Fibroblast of upper back skin (primary cell): ENCODE data around the gene CMKLR1.
A peak's percentile ranks its signal among the peaks of the same experiment; 100 is the strongest.

Source experiments
- DNase-seq: peaks from one replicate; pipeline ENCODE4 v3.0.0-alpha.2; 2013

The CMKLR1 gene

DNA sequence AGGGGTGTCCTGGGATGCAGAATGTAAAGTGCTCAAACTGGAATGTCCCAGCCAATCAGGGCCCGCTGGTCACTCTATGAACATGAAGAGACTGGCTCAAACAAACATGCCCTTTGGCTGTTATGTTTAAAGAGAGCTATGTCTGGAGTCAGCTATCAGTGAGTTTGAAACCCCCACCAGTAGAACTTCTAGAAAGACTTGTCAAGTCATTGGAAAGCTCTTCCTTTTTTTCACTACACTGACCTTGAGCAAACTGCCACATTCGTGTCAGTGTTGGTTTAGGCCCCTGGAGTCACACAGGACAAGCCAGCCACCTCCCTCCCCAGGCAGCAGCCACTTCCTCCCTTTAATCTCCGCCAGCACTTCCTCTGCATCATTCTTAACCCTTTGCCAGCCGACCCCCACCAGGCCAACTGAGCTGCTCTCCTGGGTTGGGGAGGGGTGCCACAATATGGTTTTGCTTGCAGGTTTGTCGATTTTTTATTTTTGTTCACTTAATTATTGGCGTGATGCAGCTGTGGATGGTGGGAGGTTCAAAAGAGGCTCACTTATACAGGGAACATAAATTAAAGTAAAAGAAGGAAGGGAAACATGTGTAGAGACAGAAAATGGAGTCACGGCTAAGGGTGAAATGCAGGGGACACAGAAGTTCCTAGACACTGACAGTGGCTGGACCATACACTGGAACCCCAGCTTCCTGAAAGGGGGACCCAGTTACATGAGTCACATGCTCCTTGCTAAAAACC is 25.3 kb downstream of the CMKLR1 start:
- DNase-seq, result no peak

GRCh38 chr12:108313241-108313605 is 25.9 kb downstream of the CMKLR1 start:
- no peak for DNase-seq

DNA sequence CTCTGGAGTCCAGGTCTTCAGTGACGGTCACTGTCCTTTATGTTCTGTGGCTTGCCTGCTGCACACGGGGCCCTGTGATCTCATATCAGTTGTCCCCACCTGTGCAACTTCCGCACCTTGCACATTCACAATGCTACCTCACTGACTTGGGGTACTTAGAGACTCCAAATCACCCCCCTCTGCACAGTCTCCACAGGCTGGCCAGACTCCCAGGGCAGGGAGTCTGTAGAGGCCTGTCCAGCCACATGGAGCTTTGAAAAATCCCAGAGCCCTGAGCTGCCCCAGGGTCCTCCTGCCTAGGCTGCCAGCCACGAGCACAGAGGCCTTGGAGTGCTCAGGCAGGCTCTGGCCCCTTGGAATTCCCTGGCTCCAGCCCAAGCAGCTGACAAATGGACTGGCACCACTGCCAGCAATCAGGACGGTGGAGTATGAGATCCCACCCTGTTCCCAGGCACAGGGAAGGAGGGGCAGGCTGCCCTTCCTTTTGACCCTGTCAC is 26.4 kb downstream of the CMKLR1 start:
- DNase-seq, result no peak

- DNase-seq, result no peak
These were observed 26.9 kb downstream of the CMKLR1 start for GRCh38 chr12:108312073-108312659.

DNA sequence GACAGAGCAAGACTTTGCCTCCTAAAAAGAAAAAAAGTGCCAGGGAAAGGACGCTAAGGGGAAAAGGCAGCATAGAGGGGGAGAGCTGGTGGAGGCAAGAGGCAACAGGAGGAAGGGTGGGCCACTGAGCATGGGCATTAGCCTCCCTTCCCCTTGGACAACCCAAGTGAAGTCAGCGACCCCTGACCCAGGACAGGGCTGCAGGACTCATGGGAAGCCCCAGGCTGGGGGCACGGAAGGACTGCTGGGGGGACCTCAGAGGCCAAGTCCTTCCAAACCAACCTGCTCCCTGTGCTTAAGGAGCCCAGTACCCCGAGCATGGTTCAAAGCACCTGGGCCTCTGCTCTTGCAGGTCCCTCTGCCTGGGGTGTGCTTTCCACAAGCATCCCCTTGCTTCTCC is 27.5 kb downstream of the CMKLR1 start:
- no peak for DNase-seq

DNA sequence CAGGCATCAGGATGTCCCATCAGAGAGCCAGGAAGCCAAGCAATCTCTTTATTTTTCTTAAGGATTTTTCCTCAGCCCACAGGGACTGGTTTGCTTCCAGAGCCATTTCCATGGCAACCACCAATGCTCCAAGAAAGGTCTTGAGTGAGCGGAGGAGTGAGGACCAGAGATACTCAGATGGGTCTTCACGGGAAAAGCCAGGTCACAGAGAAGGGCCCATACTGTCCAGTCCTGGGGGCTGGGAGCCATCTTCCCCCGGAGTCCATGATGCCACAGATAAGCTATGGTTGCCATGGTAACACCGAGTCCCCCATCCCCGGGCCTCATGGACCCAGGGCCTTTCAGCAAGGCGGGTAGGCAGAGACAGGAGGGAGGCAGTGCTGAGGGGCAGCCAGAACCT is 28.6 kb downstream of the CMKLR1 start:
- DNase-seq, result peak; percentile 25

DNA sequence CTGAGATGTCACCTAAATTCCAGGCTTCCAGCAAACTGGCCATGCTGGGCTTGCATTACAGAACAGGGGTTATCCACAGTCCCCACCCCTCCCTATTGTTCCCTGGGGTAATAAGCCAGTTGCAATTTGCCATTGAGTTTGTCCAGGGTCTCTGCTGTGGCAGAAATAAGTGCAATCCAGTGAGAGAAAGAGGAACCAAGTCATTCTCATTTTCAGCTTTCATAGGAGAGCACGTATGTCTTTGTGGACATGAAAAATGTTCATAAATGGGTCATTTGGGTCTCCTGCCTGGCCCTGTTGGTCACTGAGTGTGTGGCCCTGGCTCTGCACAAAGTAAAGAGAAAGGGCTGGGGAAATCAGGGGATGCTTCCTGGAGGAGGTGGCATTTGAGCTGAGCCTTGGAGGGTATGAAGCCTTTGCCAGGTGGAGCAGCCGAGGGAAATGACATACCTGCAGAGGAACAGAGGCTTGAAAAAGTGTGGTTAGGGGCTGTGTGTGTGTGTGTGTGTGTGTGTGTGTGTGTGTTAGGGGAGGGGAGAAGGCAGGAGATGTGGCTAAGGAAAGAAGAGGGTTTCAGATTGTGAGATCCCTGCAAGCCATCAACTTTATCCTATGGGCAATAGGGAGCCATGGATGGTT is 29.3 kb downstream of the CMKLR1 start:
- no peak for DNase-seq

DNA sequence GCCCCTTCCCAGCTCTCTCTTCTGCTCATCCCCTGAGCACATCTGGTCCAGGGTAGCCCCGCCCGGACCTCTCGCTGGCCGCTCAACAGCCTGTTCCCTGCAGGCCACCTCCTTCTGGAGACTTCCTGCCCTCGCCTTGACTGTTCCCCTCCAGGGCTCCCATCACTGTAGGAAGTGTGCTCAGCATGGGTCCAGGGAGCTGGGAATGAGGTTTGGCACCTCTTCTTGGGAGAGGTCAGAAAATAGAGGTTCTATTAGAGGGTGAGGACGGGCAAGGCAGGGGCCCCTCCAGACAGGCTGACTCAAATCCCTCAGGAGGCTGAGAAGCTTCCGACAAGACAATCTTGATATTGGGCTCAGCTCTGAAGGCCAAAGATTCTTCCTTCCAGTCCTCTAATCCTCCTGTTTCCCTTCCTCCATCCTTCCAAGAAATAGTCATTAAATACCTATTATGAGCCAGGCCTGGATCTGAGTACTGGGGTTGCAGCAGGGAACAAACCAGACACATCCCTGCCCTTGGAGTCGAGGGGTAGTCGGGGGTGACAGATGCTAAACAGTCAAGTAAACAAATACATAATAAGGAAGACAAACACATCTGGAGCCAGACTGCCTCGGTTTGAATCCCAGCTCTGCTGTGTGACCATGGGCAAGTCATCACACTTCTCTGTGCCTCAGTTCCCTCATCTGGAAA is 30.6 kb downstream of the CMKLR1 start:
- DNase-seq, result peak; percentile 66

DNA sequence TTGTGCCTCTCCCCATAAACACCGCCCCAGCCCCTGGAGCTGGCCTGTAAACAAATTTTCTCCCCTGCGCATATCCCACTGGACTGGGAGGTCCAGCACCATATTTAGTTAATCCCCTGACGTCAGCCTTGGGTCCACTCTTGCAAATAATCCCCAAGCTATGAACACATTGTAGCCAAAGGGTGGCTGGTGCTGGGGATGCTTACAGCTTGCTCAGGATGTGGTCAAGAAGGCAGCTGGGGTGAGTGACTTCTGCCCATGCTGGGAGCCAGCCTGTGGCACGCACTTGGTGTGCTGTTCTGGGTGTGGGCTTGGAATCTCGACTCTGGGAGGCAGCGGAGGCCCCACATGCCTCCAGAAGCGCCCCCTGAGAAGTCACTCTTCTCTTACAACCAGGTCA is 32.1 kb downstream of the CMKLR1 start:
- peak; percentile 11 for DNase-seq

GRCh38 chr12:108306506-108306905 is 32.6 kb downstream of the CMKLR1 start:
- DNase-seq, result no peak

GRCh38 chr12:108305991-108306501 is 33.1 kb downstream of the CMKLR1 start:
- DNase-seq, result peak; percentile 64

GRCh38 chr12:108305520-108305919 is 33.6 kb downstream of the CMKLR1 start:
- DNase-seq, result peak; percentile 88

- DNase-seq, result no peak
These were observed 34.5 kb downstream of the CMKLR1 start for GRCh38 chr12:108304633-108305032.

- no peak for DNase-seq
These were observed 35.4 kb downstream of the CMKLR1 start for GRCh38 chr12:108303703-108304102.

DNA sequence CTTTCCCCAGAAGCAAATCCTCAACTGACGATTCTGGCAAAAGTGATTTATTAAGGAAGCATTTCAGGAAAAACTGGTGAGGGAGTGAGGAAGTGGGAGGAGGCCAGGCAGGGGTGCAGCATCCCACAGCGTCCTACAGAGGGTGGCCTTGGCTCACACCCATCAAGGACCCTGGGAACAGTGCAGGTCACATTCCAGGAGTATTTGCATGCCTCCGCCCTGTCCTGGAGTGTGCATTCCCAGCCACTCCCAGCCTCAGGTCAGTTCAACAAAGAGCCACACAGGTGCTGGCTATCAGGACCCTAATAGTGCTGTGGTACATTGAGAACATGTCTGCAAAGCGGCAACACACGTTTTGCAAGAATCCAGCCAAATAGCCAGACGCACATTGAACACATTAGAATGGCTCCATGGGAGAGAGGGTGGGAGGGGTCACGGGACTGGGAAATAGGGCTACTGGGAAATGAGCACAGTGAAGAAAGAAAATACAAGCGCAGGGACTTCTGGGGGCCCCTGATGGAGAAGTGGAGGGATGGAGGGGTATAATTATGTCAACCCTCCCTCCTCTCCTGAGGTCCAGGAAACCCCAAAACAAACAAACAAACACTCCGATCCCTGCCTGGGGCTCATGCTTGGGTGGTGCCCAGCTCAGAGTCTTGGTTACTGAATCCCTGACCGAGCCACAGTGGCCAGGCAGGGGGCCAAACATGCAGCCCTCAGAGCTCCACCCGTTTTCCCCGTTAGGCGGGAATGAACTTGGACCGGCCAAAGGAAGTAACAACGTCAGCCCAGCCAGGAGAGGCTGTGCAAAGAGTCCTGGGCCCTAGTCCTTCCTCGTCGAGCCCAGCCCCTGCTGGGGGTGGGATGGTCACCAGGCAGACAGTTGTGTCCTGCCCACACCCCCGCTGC is 36.5 kb downstream of the CMKLR1 start:
- peak; percentile 33 for DNase-seq

- no peak for DNase-seq
These were observed 37.1 kb downstream of the CMKLR1 start for GRCh38 chr12:108302016-108302402.

DNA sequence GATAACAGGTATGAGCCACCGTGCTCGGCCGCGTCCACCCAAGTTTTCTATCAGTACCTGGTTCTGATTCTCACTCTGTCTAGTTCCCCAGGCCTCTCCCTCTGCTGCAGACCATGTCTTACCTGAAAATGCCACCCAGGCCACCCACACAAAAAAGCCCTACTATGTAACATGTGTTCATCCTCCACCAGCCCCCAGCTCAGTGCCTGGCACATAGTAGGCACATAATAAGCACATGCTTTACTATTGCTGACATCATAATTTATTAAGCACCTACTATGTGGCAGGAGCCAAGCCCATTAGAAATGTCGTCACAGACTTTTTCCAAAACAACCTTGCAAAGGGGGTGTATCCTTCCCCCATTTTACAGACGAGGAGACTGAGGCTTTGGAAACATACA is 37.8 kb downstream of the CMKLR1 start:
- no peak for DNase-seq

GRCh38 chr12:108299980-108300696 is 39.0 kb downstream of the CMKLR1 start:
- no peak for DNase-seq

DNA sequence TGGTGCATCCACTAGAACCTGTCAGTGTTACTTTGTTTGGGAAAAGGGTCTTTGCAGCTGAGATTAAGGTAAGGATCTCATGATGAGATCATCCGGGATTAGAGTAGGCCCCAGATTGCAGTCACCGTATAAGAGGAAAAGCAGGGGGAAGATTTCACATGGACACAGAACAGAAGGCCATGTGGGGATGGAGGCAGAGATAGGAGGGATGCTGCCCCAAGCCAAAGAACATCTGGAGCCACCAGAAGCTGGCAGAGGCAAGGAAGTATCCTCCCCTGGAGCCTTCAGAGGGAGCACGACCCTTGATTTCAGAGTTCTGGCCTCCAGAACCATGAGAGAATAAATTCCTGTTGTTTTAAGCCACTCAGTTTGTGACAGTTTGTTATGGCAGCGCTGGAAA is 39.6 kb downstream of the CMKLR1 start:
- DNase-seq, result no peak

DNA sequence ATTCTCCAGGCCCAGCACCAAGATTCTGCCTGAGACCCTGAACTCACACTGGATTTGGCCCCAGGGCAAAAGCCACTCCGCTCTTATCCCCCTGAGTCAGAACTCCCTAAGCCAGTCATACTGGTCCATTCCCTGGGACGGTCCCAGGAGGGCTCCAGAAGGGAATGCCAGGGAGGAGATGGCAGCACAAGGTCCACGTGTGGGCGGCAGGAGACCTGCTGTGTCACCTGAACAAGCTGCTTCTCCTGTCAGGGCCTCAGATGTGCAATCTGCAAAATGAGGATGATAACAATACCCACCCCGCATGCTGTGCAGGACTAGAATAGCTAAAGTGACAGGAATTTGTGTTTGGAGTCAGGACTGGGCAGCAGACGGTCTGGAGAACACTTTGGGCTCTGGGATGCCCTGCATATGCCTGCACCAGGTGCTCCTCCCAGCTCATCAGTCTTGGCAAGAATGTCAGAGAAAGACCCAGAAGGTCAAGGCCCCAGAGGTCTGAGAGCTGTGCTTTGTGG is 40.3 kb downstream of the CMKLR1 start:
- no peak for DNase-seq
